ENCODE measurements around the gene BGLAP. TPM values are rescaled to one million over a fixed set of nuclear protein-coding genes. Genes with fewer than 3 reads are reported as not detected.

BGLAP gene
- total RNA-seq, 1 donor from 2014 or later = 5.8 TPM

GRCh38 chr1:156257711-156258110 is 15.7 kb downstream of the BGLAP start:
- Mint-ChIP-seq H3K27ac (peak overlapping the region; percentile 13), H3K36me3 (ENCODE audit: insufficient read depth) (peaks cover 37% of the 10 kb centered on the region), H3K9me3 (ENCODE audit: low read depth) (no peaks in the 10 kb centered on the region)

GRCh38 chr1:156258859-156259258 is 16.9 kb downstream of the BGLAP start:
- no peak for DNase-seq (ENCODE audit: low spot score, unreplicated experiment)
- no peaks in the 10 kb centered on the region for H3K27me3 Mint-ChIP-seq
- no peak overlapping the region for H3K27ac Mint-ChIP-seq
- no peaks in the 10 kb centered on the region for H3K4me1 Mint-ChIP-seq (ENCODE audit: low read depth)
- H3K36me3 Mint-ChIP-seq (ENCODE audit: insufficient read depth) = peaks cover 34% of the 10 kb centered on the region
- no peak overlapping the region for H3K4me3 Mint-ChIP-seq (ENCODE audit: low read depth)
- H3K9me3 Mint-ChIP-seq (ENCODE audit: low read depth) = no peaks in the 10 kb centered on the region
- TF ChIP-seq CTCF (IDR thresholded peaks at IDR 0.05; ENCODE audit: unreplicated experiment) = no peak

More at GRCh38 chr1:156257711-156258110, 15.7 kb downstream of the BGLAP start:
- no peak overlapping the region for H3K4me3 Mint-ChIP-seq (ENCODE audit: low read depth)
- DNase-seq (ENCODE audit: low spot score, unreplicated experiment) = no peak
- no peaks in the 10 kb centered on the region for H3K4me1 Mint-ChIP-seq (ENCODE audit: low read depth)
- no peak for TF ChIP-seq CTCF (IDR thresholded peaks at IDR 0.05; ENCODE audit: unreplicated experiment)
- no peaks in the 10 kb centered on the region for H3K27me3 Mint-ChIP-seq

GRCh38 chr1:156259805-156260204 is 17.8 kb downstream of the BGLAP start:
- no peak overlapping the region for H3K27ac Mint-ChIP-seq

GRCh38 chr1:156260896-156261295 is 18.9 kb downstream of the BGLAP start:
- Mint-ChIP-seq H3K36me3 (ENCODE audit: insufficient read depth) (peaks cover 39% of the 10 kb centered on the region), H3K4me1 (ENCODE audit: low read depth) (no peaks in the 10 kb centered on the region), H3K27ac (peak overlapping the region; percentile 5), H3K27me3 (no peaks in the 10 kb centered on the region), H3K4me3 (ENCODE audit: low read depth) (no peak overlapping the region), H3K9me3 (ENCODE audit: low read depth) (no peaks in the 10 kb centered on the region)
- no peak for TF ChIP-seq CTCF (IDR thresholded peaks at IDR 0.05; ENCODE audit: unreplicated experiment)
- no peak for DNase-seq (ENCODE audit: low spot score, unreplicated experiment)

More at GRCh38 chr1:156259805-156260204, 17.8 kb downstream of the BGLAP start:
- Mint-ChIP-seq H3K36me3 (ENCODE audit: insufficient read depth) (peaks cover 34% of the 10 kb centered on the region), H3K4me3 (ENCODE audit: low read depth) (no peak overlapping the region), H3K27me3 (no peaks in the 10 kb centered on the region), H3K9me3 (ENCODE audit: low read depth) (no peaks in the 10 kb centered on the region), H3K4me1 (ENCODE audit: low read depth) (no peaks in the 10 kb centered on the region)
- no peak for TF ChIP-seq CTCF (IDR thresholded peaks at IDR 0.05; ENCODE audit: unreplicated experiment)
- DNase-seq (ENCODE audit: low spot score, unreplicated experiment) = no peak

- DNase-seq (ENCODE audit: low spot score, unreplicated experiment) = no peak
- no peaks in the 10 kb centered on the region for H3K27me3 Mint-ChIP-seq
- peaks cover 45% of the 10 kb centered on the region for H3K36me3 Mint-ChIP-seq (ENCODE audit: insufficient read depth)
- no peaks in the 10 kb centered on the region for H3K4me1 Mint-ChIP-seq (ENCODE audit: low read depth)
- H3K4me3 Mint-ChIP-seq (ENCODE audit: low read depth) = no peak overlapping the region
- no peak overlapping the region for H3K27ac Mint-ChIP-seq
- no peaks in the 10 kb centered on the region for H3K9me3 Mint-ChIP-seq (ENCODE audit: low read depth)
- TF ChIP-seq CTCF (IDR thresholded peaks at IDR 0.05; ENCODE audit: unreplicated experiment) = no peak
Observed at GRCh38 chr1:156262461-156263287, 20.7 kb downstream of the BGLAP start.
